ENCODE measurements around the gene TPP1. TPM values are rescaled to one million over a fixed set of nuclear protein-coding genes. Genes with fewer than 3 reads are reported as not detected.

Gene TPP1
- total and polyA plus RNA-seq, 9 of the 15 experiments (the other 6 are each of a cell fraction or from before 2014, with no cell fraction given): 7.5 to 75.8 (median 15.7) TPM

- TF ChIP-seq ARID3B (CRISPR knock-in tag; IDR thresholded peaks at IDR 0.05; ENCODE audit: borderline replicate concordance) (no peak), PREB (CRISPR knock-in tag; IDR thresholded peaks at IDR 0.05) (no peak), GTF2E2 (tag; IDR thresholded peaks at IDR 0.05) (no peak), BMI1 (IDR thresholded peaks at IDR 0.05; ENCODE audit: low read length) (no peak), CHD7 (IDR thresholded peaks at IDR 0.05; ENCODE audit: low read depth, low read length) (no peak), BRCA1 (IDR thresholded peaks at IDR 0.05) (no peak), BRCA1 (CRISPR knock-in tag; IDR thresholded peaks at IDR 0.05) (no peak), BRF2 (IDR thresholded peaks at IDR 0.05; ENCODE audit: borderline replicate concordance, insufficient read depth, insufficient read length) (no peak), ZNF311 (CRISPR knock-in tag; IDR thresholded peaks at IDR 0.05) (0 out of 2 replicates have a peak, but pooled peaks have one; percentile 21), ZNF76 (CRISPR knock-in tag; IDR thresholded peaks at IDR 0.05; ENCODE audit: borderline replicate concordance) (no peak), ETS2 (tag; IDR thresholded peaks at IDR 0.05; ENCODE audit: borderline replicate concordance, poor library complexity, severe bottlenecking) (no peak), ELF4 (CRISPR knock-in tag; IDR thresholded peaks at IDR 0.05) (no peak)
Observed at GRCh38 chr11:6606471-6607189, 12.6 kb downstream of the TPP1 start (continued).

All from K562 (cell line).